SK-N-SH treated with all-trans-retinoic acid at 6 μM for 48 hours (cell line): ENCODE results near the gene CCND2.

ENCODE experiments used
- ATAC-seq: fragments of 200-7000 bp; cut with Tn5 transposase; 3 replicates; pipeline ENCODE4 v1.9.1; 2020; ENCODE audit warnings: mild to moderate bottlenecking, moderate library complexity
- ARNTL ChIP-seq: fragments of 450-650 bp; formaldehyde crosslinking; IDR thresholded peaks from 2 replicates; pipeline ENCODE4 v1.5.0; 2020; ENCODE audit warnings: low read depth, mild to moderate bottlenecking, moderate library complexity, borderline replicate concordance
- BACH2 ChIP-seq: fragments of 250-450 bp; sonication (Bioruptor Pico); IDR thresholded peaks from 2 replicates; pipeline ENCODE4 v1.9.0; 2021; ENCODE audit warnings: mild to moderate bottlenecking, borderline replicate concordance
- CSDC2 ChIP-seq: fragments of 250-450 bp; sonication (Bioruptor Pico); IDR thresholded peaks from 2 replicates; pipeline ENCODE4 v1.5.0; 2020; ENCODE audit warnings: mild to moderate bottlenecking, moderate library complexity
- ESRRG ChIP-seq: fragments of 250-450 bp; sonication (Bioruptor Pico); IDR thresholded peaks from 2 replicates; pipeline ENCODE4 v1.6.1; 2021; ENCODE audit warnings: mild to moderate bottlenecking
- GLIS3 ChIP-seq: fragments of 250-450 bp; sonication (Bioruptor Pico); IDR thresholded peaks from 2 replicates; pipeline ENCODE4 v1.5.0; 2020; ENCODE audit warnings: mild to moderate bottlenecking, moderate library complexity
- ISL1 ChIP-seq: fragments of 250-450 bp; sonication (Bioruptor Pico); IDR thresholded peaks from 2 replicates; pipeline ENCODE4 v2.1.2; 2022; ENCODE audit warnings: mild to moderate bottlenecking, moderate library complexity
- OSR1 ChIP-seq: fragments of 250-450 bp; sonication (Bioruptor Pico); IDR thresholded peaks from 2 replicates; pipeline ENCODE4 v1.8.0; 2022; ENCODE audit warnings: moderate library complexity, mild to moderate bottlenecking, inconsistent platforms
- PPARA ChIP-seq: fragments of 250-450 bp; sonication (Bioruptor Pico); IDR thresholded peaks from 2 replicates; pipeline ENCODE4 v1.5.0; 2020; ENCODE audit warnings: mild to moderate bottlenecking, borderline replicate concordance
- RARB ChIP-seq: fragments of 250-450 bp; sonication (Bioruptor Pico); IDR thresholded peaks from 2 replicates; pipeline ENCODE4 v1.8.0; 2021; ENCODE audit warnings: mild to moderate bottlenecking, moderate library complexity
- SNAI2 ChIP-seq: fragments of 250-450 bp; sonication (Bioruptor Pico); IDR thresholded peaks from 2 replicates; pipeline ENCODE4 v1.5.0; 2020; ENCODE audit warnings: mild to moderate bottlenecking, moderate library complexity
- TCF4 ChIP-seq: fragments of 250-450 bp; sonication (Bioruptor Pico); IDR thresholded peaks from 2 replicates; pipeline ENCODE4 v1.8.0; 2021; ENCODE audit warnings: mild to moderate bottlenecking, moderate library complexity, borderline replicate concordance
- TOX ChIP-seq: fragments of 250-450 bp; sonication (Bioruptor Pico); IDR thresholded peaks from 2 replicates; pipeline ENCODE4 v1.8.0; 2021; ENCODE audit warnings: mild to moderate bottlenecking, moderate library complexity, borderline replicate concordance
- ZC3H10 ChIP-seq: fragments of 250-450 bp; sonication (Bioruptor Pico); IDR thresholded peaks from 2 replicates; pipeline ENCODE4 v1.5.1; 2021; ENCODE audit warnings: mild to moderate bottlenecking, moderate library complexity
- ZFP3 ChIP-seq: fragments of 250-450 bp; sonication (Bioruptor Pico); IDR thresholded peaks from 2 replicates; pipeline ENCODE4 v1.5.0; 2020; ENCODE audit warnings: mild to moderate bottlenecking, moderate library complexity
- ZFP30 ChIP-seq: fragments of 450-650 bp; formaldehyde crosslinking; IDR thresholded peaks from 2 replicates; pipeline ENCODE4 v1.5.0; 2022; ENCODE audit warnings: mild to moderate bottlenecking, moderate library complexity
- ZNF565 ChIP-seq: fragments of 450-650 bp; formaldehyde crosslinking; conservative IDR thresholded peaks from 2 replicates; pipeline ENCODE4 v1.5.0; 2020; ENCODE audit warnings: low read depth, mild to moderate bottlenecking, moderate library complexity
- ZNF70 ChIP-seq: fragments of 450-650 bp; formaldehyde crosslinking; IDR thresholded peaks from 2 replicates; pipeline ENCODE4 v1.5.0; 2020; ENCODE audit warnings: mild to moderate bottlenecking, moderate library complexity
- ZNF8 ChIP-seq: fragments of 450-650 bp; formaldehyde crosslinking; IDR thresholded peaks from 2 replicates; pipeline ENCODE4 v1.5.0; 2020; ENCODE audit warnings: mild to moderate bottlenecking, moderate library complexity
- TF ChIP-seq, protein P1 (sequence below): fragments of 250-450 bp; sonication (Bioruptor Pico); IDR thresholded peaks from 2 replicates; pipeline ENCODE4 v1.8.0; 2021; ENCODE audit warnings: low read depth, mild to moderate bottlenecking, moderate library complexity, borderline replicate concordance
- TF ChIP-seq, protein P2 (sequence below): fragments of 250-450 bp; sonication (Bioruptor Pico); IDR thresholded peaks from 2 replicates; pipeline ENCODE4 v1.8.0; 2020; ENCODE audit warnings: mild to moderate bottlenecking, moderate library complexity, borderline replicate concordance
- TF ChIP-seq, protein P3 (sequence below): fragments of 250-450 bp; sonication (Bioruptor Pico); IDR thresholded peaks from 2 replicates; pipeline ENCODE4 v1.5.1; 2020; ENCODE audit warnings: low read depth, mild to moderate bottlenecking, moderate library complexity
- TF ChIP-seq, protein P4 (sequence below): fragments of 250-450 bp; sonication (Bioruptor Pico); IDR thresholded peaks from 2 replicates; pipeline ENCODE4 v1.5.0; 2020; ENCODE audit warnings: mild to moderate bottlenecking, moderate library complexity

CCND2 gene

DNA sequence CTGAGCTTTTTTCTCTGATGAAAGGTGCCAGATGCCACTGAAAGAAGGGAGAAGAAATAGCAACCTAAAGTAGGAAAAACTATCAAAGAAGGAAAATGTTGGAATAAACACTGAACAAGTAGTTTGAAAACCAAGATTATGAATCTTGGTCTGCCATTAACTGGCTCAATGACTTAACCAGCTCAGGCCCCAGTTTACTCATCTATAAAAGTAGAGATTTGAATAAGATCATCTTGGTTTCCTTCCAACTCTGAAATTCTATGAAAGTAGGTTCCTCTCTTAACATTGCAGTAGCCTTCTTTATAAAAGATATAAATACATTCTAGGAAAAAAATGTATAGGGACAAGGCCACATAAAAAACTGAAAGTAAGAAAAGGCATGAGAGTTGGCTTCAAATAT, 16.1 kb upstream of the CCND2 start:
- TF ChIP-seq ZC3H10 (CRISPR knock-in tag) (no peak), OSR1 (CRISPR knock-in tag) (no peak), BACH2 (CRISPR knock-in tag) (no peak), ARNTL (CRISPR knock-in tag) (no peak), ESRRG (no peak), ZFP30 (CRISPR knock-in tag) (no peak)
- TF ChIP-seq, protein P1, sequence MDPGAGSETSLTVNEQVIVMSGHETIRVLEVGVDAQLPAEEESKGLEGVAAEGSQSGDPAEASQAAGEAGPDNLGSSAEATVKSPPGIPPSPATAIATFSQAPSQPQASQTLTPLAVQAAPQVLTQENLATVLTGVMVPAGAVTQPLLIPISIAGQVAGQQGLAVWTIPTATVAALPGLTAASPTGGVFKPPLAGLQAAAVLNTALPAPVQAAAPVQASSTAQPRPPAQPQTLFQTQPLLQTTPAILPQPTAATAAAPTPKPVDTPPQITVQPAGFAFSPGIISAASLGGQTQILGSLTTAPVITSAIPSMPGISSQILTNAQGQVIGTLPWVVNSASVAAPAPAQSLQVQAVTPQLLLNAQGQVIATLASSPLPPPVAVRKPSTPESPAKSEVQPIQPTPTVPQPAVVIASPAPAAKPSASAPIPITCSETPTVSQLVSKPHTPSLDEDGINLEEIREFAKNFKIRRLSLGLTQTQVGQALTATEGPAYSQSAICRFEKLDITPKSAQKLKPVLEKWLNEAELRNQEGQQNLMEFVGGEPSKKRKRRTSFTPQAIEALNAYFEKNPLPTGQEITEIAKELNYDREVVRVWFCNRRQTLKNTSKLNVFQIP (CRISPR knock-in tag) = no peak
- TF ChIP-seq, protein P2, sequence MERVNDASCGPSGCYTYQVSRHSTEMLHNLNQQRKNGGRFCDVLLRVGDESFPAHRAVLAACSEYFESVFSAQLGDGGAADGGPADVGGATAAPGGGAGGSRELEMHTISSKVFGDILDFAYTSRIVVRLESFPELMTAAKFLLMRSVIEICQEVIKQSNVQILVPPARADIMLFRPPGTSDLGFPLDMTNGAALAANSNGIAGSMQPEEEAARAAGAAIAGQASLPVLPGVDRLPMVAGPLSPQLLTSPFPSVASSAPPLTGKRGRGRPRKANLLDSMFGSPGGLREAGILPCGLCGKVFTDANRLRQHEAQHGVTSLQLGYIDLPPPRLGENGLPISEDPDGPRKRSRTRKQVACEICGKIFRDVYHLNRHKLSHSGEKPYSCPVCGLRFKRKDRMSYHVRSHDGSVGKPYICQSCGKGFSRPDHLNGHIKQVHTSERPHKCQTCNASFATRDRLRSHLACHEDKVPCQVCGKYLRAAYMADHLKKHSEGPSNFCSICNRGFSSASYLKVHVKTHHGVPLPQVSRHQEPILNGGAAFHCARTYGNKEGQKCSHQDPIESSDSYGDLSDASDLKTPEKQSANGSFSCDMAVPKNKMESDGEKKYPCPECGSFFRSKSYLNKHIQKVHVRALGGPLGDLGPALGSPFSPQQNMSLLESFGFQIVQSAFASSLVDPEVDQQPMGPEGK = no peak
- TF ChIP-seq, all 23 proteins: peak for 0
- ATAC-seq = no peak

DNA sequence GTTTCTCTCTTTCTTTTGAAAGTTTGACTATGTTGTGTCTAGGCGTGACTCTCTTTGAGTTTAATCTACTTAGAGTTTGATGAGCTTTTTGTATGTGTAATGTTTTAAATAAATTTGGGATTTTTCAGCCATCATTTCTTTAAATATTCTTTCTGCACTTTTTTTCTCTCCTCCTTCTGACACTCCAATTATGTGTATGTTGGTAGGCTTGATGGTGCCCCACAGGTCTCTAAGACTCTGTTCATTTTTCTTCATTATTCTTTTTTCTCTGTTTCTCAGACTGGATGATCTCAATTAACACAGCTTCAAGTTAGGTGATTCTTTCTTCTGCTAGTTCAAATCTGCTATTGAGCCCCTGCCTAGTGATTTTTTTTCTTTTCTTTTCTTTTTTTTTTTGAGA, 14.5 kb upstream of the CCND2 start:
- no peak for ATAC-seq
- no peak for TF ChIP-seq ISL1
- no peak for TF ChIP-seq ZNF70 (CRISPR knock-in tag)
- TF ChIP-seq SNAI2 (CRISPR knock-in tag) = no peak

DNA sequence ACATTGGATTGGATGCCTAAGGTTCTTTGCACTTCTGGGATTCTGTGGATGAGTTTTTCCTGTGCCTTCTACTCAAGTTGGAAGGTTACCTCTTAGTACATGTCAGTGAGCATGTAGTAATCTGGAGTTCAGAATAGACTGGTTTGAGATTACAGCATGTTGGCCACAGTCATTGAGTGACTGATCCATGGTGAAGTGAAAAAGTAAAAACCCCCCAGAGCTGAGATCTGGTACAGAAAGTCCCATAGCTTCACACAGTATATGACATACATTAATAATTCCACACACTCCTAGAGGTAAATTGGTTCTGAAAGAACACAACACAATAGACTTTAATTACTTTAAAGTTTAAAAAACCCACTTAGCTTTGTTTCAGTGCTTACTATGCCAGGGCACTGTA, 11.9 kb upstream of the CCND2 start:
- no peak for TF ChIP-seq ZC3H10 (CRISPR knock-in tag)
- TF ChIP-seq ZNF70 (CRISPR knock-in tag) = no peak
- no peak for TF ChIP-seq RARB (CRISPR knock-in tag)
- TF ChIP-seq, protein P1 (CRISPR knock-in tag) = no peak
- no peak for TF ChIP-seq ARNTL (CRISPR knock-in tag)
- no peak for TF ChIP-seq ISL1
- TF ChIP-seq BACH2 (CRISPR knock-in tag) = no peak
- TF ChIP-seq, protein P3, sequence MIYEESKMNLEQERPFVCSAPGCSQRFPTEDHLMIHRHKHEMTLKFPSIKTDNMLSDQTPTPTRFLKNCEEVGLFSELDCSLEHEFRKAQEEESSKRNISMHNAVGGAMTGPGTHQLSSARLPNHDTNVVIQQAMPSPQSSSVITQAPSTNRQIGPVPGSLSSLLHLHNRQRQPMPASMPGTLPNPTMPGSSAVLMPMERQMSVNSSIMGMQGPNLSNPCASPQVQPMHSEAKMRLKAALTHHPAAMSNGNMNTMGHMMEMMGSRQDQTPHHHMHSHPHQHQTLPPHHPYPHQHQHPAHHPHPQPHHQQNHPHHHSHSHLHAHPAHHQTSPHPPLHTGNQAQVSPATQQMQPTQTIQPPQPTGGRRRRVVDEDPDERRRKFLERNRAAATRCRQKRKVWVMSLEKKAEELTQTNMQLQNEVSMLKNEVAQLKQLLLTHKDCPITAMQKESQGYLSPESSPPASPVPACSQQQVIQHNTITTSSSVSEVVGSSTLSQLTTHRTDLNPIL (CRISPR knock-in tag) = no peak
- no peak for TF ChIP-seq ESRRG
- TF ChIP-seq TOX (CRISPR knock-in tag) = no peak
- no peak for TF ChIP-seq CSDC2 (CRISPR knock-in tag)
- TF ChIP-seq OSR1 (CRISPR knock-in tag) = no peak
- TF ChIP-seq SNAI2 (CRISPR knock-in tag) = no peak
- no peak for TF ChIP-seq TCF4 (CRISPR knock-in tag)
- TF ChIP-seq, protein P2 = no peak
- no peak for TF ChIP-seq GLIS3 (CRISPR knock-in tag)
- no peak for TF ChIP-seq ZFP30 (CRISPR knock-in tag)
- TF ChIP-seq ZNF8 (CRISPR knock-in tag) = no peak
- ATAC-seq = no peak

DNA sequence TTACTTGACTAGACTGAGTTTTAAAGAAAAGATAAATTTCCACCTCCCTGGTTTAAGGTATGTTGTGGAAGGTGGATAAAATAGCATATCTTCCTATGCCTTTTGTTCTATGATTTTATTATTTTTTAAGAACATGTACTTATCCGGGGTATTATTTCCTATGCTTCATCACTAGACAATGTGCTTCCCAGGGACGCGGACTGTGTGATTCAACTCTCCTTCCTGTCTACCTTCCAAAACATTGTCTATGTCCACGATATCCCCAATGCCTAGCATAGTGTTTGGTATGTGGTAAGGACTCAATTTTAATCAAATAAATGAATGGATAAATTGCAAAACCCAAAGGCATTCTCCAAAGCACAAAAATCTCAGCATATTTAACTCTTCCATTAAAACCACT, 8.3 kb upstream of the CCND2 start:
- no peak for ATAC-seq

More for the DNA sequence above, 8.3 kb upstream of the CCND2 start:
- TF ChIP-seq ZNF8 (CRISPR knock-in tag) = no peak
- no peak for TF ChIP-seq ESRRG
- TF ChIP-seq BACH2 (CRISPR knock-in tag) = no peak
- no peak for TF ChIP-seq PPARA (CRISPR knock-in tag)
- TF ChIP-seq, protein P3 (CRISPR knock-in tag) = no peak
- no peak for TF ChIP-seq ZNF70 (CRISPR knock-in tag)
- TF ChIP-seq GLIS3 (CRISPR knock-in tag) = no peak
- TF ChIP-seq, protein P4, sequence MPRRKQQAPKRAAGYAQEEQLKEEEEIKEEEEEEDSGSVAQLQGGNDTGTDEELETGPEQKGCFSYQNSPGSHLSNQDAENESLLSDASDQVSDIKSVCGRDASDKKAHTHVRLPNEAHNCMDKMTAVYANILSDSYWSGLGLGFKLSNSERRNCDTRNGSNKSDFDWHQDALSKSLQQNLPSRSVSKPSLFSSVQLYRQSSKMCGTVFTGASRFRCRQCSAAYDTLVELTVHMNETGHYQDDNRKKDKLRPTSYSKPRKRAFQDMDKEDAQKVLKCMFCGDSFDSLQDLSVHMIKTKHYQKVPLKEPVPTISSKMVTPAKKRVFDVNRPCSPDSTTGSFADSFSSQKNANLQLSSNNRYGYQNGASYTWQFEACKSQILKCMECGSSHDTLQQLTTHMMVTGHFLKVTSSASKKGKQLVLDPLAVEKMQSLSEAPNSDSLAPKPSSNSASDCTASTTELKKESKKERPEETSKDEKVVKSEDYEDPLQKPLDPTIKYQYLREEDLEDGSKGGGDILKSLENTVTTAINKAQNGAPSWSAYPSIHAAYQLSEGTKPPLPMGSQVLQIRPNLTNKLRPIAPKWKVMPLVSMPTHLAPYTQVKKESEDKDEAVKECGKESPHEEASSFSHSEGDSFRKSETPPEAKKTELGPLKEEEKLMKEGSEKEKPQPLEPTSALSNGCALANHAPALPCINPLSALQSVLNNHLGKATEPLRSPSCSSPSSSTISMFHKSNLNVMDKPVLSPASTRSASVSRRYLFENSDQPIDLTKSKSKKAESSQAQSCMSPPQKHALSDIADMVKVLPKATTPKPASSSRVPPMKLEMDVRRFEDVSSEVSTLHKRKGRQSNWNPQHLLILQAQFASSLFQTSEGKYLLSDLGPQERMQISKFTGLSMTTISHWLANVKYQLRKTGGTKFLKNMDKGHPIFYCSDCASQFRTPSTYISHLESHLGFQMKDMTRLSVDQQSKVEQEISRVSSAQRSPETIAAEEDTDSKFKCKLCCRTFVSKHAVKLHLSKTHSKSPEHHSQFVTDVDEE (CRISPR knock-in tag) = no peak
- no peak for TF ChIP-seq ZFP30 (CRISPR knock-in tag)
- TF ChIP-seq RARB (CRISPR knock-in tag) = no peak
- no peak for TF ChIP-seq OSR1 (CRISPR knock-in tag)
- no peak for TF ChIP-seq ZNF565 (CRISPR knock-in tag)
- TF ChIP-seq SNAI2 (CRISPR knock-in tag) = no peak
- no peak for TF ChIP-seq ZFP3
